Psoas muscle (tissue), 8 donors: Measurements from ENCODE around the gene RTEL1. TPM values are rescaled to one million over a fixed set of nuclear protein-coding genes. Genes with fewer than 3 reads are reported as not detected.

Experiments
- ATAC-seq, 4 donors: fragments of 200-7000 bp; cut with Tn5 transposase; one replicate each; pipeline ENCODE4 v1.9.1; 2020; ENCODE audit warnings: moderate library complexity in 3 of 4, mild to moderate bottlenecking in 2 of 4
- DNase-seq, 2 donors: peaks; one replicate each; pipeline ENCODE4 v3.0.0-alpha.2; 2020
- H3K27ac ChIP-seq: fragments of 200-600 bp; one replicate; pipeline ENCODE4 v1.8.0; 2022
- H3K27me3 ChIP-seq, 3 donors: fragments of 200-600 bp in 1 of 3; one replicate each; pipeline versions ENCODE4 v1.6.1 to v1.8.0; 2013 to 2022; ENCODE audit warnings: low read length in 2 of 3, mild to moderate bottlenecking in 2 of 3, moderate library complexity in 1 of 3; ENCODE audit not compliant: insufficient read depth in 3 of 3
- H3K36me3 ChIP-seq, 2 donors: fragments of 200-600 bp in 1 of 2; one replicate each; pipeline versions ENCODE4 v1.6.1 to v1.8.0; 2013 to 2022; ENCODE audit warnings: low read depth in 1 of 2, mild to moderate bottlenecking in 1 of 2, moderate library complexity in 1 of 2; ENCODE audit not compliant: insufficient read depth in 1 of 2
- H3K4me1 ChIP-seq: fragments of 200-600 bp; one replicate; pipeline ENCODE4 v1.8.0; 2022
- H3K4me3 ChIP-seq: fragments of 200-600 bp; one replicate; pipeline ENCODE4 v1.8.0; 2022; ENCODE audit warnings: mild to moderate bottlenecking
- H3K9me3 ChIP-seq: fragments of 200-600 bp; one replicate; pipeline ENCODE4 v1.8.0; 2022
- WGBS, 3 donors: extraction: QIAGEN DNeasy Blood & Tissue Kit; methylation state at CpG; one replicate each; pipeline versions ENCODE4 v1.1.6 to v1.1.7; 2013; 5-methylcytosine and 5-hydroxymethylcytosine counted together
- intact Hi-C, 2 donors: fragments of 100-400 bp; cut with DNase I; formaldehyde crosslinking; loops; one replicate each; pipeline versions ENCODE4 v1.11.0 to v1.14.2; 2022
- long read RNA-seq, 2 donors: library from polyadenylated mRNA; unstranded; transcript quantifications; one replicate each; pipeline ENCODE4 v2.0.0, GENCODE V29; 2021
- polyA plus RNA-seq, 3 donors: library from polyadenylated mRNA; stranded (reverse); fragments of 200-250 nt; gene quantifications; one replicate each; pipeline ENCODE4 v1.2.3, GENCODE V29; 2013
- total RNA-seq, 4 donors: library from RNA; stranded (reverse); fragmentation: NEBNext Ultra II Directional in 2 of 4; extraction: Animal tissue kit (Norgen Biotek cat#: 25700) in 2 of 4; gene quantifications; one replicate each; pipeline versions ENCODE4 v1.2.1 to v1.2.4, GENCODE V29; 2021 to 2023
- TF ChIP-seq, protein P1 (sequence below): fragments of 200-600 bp; IDR thresholded peaks from one replicate; pipeline ENCODE4 v1.8.0; 2022; ENCODE audit warnings: antibody characterized with exemption
- donor health status: healthy with polysubstance abuse.
- donor health status: DM: no; HTN: no; CAD: no; lungs with moderate emphysema.
- donor health status: Bipolar disorder and iron deficiency.
- donor health status: healthy.
- donor health status: DM: yes; HTN: yes; CAD: no.
- donor health status: DM: no; HTN: no; CAD: no.
- donor health status: DM: no; HTN: no; CAD: no.
- donor health status: DM: yes; HTN: yes; CAD: no.

RTEL1 gene, protein sequence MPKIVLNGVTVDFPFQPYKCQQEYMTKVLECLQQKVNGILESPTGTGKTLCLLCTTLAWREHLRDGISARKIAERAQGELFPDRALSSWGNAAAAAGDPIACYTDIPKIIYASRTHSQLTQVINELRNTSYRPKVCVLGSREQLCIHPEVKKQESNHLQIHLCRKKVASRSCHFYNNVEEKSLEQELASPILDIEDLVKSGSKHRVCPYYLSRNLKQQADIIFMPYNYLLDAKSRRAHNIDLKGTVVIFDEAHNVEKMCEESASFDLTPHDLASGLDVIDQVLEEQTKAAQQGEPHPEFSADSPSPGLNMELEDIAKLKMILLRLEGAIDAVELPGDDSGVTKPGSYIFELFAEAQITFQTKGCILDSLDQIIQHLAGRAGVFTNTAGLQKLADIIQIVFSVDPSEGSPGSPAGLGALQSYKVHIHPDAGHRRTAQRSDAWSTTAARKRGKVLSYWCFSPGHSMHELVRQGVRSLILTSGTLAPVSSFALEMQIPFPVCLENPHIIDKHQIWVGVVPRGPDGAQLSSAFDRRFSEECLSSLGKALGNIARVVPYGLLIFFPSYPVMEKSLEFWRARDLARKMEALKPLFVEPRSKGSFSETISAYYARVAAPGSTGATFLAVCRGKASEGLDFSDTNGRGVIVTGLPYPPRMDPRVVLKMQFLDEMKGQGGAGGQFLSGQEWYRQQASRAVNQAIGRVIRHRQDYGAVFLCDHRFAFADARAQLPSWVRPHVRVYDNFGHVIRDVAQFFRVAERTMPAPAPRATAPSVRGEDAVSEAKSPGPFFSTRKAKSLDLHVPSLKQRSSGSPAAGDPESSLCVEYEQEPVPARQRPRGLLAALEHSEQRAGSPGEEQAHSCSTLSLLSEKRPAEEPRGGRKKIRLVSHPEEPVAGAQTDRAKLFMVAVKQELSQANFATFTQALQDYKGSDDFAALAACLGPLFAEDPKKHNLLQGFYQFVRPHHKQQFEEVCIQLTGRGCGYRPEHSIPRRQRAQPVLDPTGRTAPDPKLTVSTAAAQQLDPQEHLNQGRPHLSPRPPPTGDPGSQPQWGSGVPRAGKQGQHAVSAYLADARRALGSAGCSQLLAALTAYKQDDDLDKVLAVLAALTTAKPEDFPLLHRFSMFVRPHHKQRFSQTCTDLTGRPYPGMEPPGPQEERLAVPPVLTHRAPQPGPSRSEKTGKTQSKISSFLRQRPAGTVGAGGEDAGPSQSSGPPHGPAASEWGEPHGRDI (N-terminal part only)
- total RNA-seq (10 to 100 TPM in 2 of 4 donors, 1 to 10 TPM in 2; 9.2 to 17.5 (median 10.9) TPM), polyA plus RNA-seq (1 to 10 TPM; 5.2 to 7.3 (median 7.1) TPM)
- long read RNA-seq, donor 1, partial matches to known transcripts, result 2 of 4 reads
- long read RNA-seq, donor 1, other reads (novel, unspliced or antisense), result 2 of 4 reads
- long read RNA-seq, donor 2, partial matches to known transcripts, result 3 of 6 reads
- long read RNA-seq, donor 2, other reads (novel, unspliced or antisense), result 3 of 6 reads

- 1 to 2% (median 1%) methylated on average over 73 of the region's 73 CpGs for WGBS, 3 donors
- peaks cover 0 to 6% (median 3%) of the 10 kb centered on the region in 3 donors for H3K27me3 ChIP-seq
- H3K9me3 ChIP-seq, result no peaks in the 10 kb centered on the region
- H3K36me3 ChIP-seq, result peaks cover 8 to 20% of the 10 kb centered on the region in 2 donors
- ATAC-seq (peak; percentile 93 to 95 (median 94)), DNase-seq (peak; percentile 94 to 96)
- H3K4me1 ChIP-seq, result peaks cover 11% of the 10 kb centered on the region
- peak within 1 kb of the TSS; percentile 93 for H3K27ac ChIP-seq
- TF ChIP-seq, protein P1, sequence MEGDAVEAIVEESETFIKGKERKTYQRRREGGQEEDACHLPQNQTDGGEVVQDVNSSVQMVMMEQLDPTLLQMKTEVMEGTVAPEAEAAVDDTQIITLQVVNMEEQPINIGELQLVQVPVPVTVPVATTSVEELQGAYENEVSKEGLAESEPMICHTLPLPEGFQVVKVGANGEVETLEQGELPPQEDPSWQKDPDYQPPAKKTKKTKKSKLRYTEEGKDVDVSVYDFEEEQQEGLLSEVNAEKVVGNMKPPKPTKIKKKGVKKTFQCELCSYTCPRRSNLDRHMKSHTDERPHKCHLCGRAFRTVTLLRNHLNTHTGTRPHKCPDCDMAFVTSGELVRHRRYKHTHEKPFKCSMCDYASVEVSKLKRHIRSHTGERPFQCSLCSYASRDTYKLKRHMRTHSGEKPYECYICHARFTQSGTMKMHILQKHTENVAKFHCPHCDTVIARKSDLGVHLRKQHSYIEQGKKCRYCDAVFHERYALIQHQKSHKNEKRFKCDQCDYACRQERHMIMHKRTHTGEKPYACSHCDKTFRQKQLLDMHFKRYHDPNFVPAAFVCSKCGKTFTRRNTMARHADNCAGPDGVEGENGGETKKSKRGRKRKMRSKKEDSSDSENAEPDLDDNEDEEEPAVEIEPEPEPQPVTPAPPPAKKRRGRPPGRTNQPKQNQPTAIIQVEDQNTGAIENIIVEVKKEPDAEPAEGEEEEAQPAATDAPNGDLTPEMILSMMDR, result no peak
- intact Hi-C loops, result loop anchor here (2.0 kb wide), 2 partner anchors 15 to 51 kb away; partner anchors contain the start of gene ZGPAT (in 1 of the 2)
- peak within 1 kb of the TSS; percentile 81 for H3K4me3 ChIP-seq
Observed at GRCh38 chr20:63657937-63658748, at the start of gene RTEL1. Gene RTEL1, plus strand, starts transcription at chr20:63658312. Its CDS starts 1,091 bp downstream, at chr20:63659403.

DNA sequence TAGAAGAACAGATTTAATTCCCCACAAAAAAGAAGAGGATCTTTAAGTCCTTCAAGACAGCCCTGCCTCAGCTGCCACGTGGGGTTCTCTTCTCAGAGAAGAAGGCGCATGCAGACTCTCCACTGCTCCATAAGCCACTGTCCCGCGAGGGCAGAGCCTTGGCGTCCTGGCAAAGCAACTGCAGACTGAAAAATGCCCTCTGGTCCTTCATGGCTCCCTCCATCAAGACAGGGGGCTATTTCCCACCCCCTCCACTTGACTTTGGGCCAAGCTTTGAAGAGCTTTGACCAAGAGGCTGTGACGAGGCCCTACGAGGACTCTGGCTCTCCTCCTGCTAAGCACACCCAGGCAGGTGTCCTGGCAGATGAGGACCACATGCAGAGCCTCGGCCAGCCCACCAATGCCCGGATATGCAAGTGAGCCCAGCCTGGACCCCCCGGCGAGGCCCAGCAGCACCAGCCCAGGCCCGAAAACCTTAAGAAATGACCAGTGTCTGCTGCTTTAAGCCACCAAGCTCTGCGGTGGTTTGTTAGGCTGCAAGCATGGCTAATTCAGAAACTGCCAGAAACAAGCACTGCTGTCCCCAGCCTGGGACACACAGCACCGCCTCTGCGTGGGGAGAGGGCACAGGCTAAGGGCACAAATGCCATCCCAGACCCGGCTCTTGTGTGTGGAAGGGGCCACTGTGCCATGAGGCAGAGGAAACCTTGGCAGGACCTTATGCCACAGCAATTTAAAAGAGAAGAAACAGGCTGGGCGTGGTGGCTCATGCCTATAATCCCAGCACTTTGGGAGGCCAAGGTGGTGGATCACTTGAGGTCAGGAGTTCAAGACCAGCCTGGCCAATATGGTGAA lies 47.3 kb upstream of the RTEL1 start:
- Histone ChIP-seq H3K9me3 (no peaks in the 10 kb centered on the region), H3K27ac (no peak overlapping the region), H3K4me1 (no peaks in the 10 kb centered on the region), H3K4me3 (no peak overlapping the region), H3K36me3 (peaks cover 0 to 6% of the 10 kb centered on the region in 2 donors), H3K27me3 (no peaks in the 10 kb centered on the region)
- ATAC-seq (no peak), DNase-seq (no peak)
- WGBS, 3 donors, result 88 to 90% (median 89%) methylated on average over 16 to 17 of the region's 17 CpGs
- TF ChIP-seq, protein P1, result no peak
- intact Hi-C loops, result loop anchor here in 1 of 2 donors (5.0 kb wide), 1 partner anchor 74 kb away; the partner anchor contains the start of gene PTK6

GRCh38 chr20:63611646-63612045 lies 46.5 kb upstream of the RTEL1 start:
- Histone ChIP-seq H3K4me3 (no peak overlapping the region), H3K27ac (no peak overlapping the region), H3K27me3 (no peaks in the 10 kb centered on the region), H3K9me3 (no peaks in the 10 kb centered on the region), H3K4me1 (no peaks in the 10 kb centered on the region), H3K36me3 (peaks cover 0 to 15% of the 10 kb centered on the region in 2 donors)
- 87 to 90% (median 90%) methylated on average over 10 of the region's 10 CpGs for WGBS, 3 donors
- intact Hi-C loops, result loop anchor here (2.0 to 5.0 kb wide), 2 partner anchors 73 to 74 kb away; partner anchors contain the start of gene PTK6 (in 1 of the 2)
- ATAC-seq (no peak), DNase-seq (no peak)
- TF ChIP-seq, protein P1, result no peak
